Adrenal gland (tissue), 5 donors: ENCODE results near the gene CTBP1.

ENCODE experiments used
- POLR2A ChIP-seq, 2 donors: fragments of 450-650 bp; IDR thresholded peaks; one replicate each; pipeline ENCODE4 v1.6.1; 2017; ENCODE audit warnings: antibody characterized with exemption in 2 of 2, mild to moderate bottlenecking in 2 of 2, moderate library complexity in 1 of 2
- TF ChIP-seq, protein P1 (sequence below), 6 experiments: fragments of 450-650 bp in 4 of 6; fragments of 200-600 bp in 2 of 6; sonication (generic) in 1 of 6; IDR thresholded peaks; 1 replicate in 5 of 6; 2 replicates in 1 of 6; pipeline versions ENCODE4 v1.5.1 to v1.8.0; 2016 to 2021; ENCODE audit warnings: antibody characterized with exemption in 6 of 6, mild to moderate bottlenecking in 2 of 6, moderate library complexity in 1 of 6
- donor health status: DM: no; HTN: no; CAD: no.

DNA sequence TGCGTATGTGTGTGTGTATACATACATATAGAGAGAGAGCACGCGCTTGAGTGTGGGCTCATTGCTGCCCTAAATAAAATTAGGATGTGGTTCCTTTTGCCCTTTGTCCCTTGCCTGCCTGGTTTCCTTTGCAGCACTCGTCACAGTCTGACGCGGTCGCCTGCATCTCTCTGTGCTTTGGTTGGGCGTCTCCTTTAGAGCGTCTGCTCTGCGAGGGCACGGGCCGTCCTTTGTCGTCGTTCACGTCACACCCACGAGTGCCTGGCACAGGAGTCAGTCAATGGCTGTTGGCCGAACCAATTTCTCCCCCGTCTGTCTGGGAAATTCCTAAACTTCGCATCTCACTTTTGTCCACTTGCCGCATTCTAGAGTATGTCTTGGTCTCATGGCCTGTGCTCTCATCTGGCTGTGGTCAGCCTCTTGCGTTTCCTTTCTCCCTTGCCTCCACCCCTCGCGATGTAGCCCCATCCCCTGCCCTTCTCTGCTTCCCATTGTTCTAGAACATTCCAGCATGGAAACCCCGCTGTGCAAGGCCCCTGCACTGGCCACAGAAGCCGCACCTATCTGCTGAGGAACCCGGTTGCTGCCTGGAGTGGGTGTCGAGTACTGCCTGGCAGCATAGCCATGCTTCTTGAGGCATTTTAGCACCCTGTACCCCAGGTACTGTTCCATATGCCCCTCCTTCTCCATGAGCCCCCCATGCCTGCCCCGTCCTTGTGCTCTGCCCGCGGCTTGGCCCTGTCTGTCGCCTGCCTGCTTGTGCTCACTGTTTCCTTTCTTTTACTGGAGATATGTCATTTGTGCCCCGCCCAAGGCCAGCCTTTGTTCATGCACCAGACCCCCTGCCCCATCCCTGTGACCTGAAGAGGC, 48.8 kb upstream of the CTBP1 start:
- TF ChIP-seq, protein P1, sequence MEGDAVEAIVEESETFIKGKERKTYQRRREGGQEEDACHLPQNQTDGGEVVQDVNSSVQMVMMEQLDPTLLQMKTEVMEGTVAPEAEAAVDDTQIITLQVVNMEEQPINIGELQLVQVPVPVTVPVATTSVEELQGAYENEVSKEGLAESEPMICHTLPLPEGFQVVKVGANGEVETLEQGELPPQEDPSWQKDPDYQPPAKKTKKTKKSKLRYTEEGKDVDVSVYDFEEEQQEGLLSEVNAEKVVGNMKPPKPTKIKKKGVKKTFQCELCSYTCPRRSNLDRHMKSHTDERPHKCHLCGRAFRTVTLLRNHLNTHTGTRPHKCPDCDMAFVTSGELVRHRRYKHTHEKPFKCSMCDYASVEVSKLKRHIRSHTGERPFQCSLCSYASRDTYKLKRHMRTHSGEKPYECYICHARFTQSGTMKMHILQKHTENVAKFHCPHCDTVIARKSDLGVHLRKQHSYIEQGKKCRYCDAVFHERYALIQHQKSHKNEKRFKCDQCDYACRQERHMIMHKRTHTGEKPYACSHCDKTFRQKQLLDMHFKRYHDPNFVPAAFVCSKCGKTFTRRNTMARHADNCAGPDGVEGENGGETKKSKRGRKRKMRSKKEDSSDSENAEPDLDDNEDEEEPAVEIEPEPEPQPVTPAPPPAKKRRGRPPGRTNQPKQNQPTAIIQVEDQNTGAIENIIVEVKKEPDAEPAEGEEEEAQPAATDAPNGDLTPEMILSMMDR (IDR thresholded peaks at IDR 0.05) = no peak
- no peak for TF ChIP-seq POLR2A (IDR thresholded peaks at IDR 0.05)
